Measurements from ENCODE around the gene TCF25.

DNA sequence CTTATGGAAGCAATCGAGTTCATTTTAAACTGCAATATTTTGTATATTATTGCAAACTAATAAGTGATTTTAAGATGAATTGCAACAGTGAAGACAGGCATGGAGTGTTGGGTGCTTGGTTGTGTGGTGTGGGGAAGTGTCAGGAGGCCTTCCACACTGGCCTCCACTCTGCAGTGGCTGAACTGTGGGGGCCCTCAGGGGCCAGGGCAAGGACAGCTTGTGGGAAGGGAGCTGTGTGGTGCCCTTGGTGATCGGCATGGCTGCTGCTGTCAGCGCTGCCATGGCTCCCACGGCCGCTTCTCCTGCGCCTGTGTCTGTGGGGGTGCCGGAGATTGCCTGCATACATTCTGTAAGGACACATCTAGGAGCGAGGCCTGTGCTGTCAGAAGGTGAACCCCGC, 19.2 kb downstream of the TCF25 start:
- TF ChIP-seq CTCF (IDR thresholded peaks at IDR 0.05) (no peak), POLR2A (IDR thresholded peaks at IDR 0.05) (no peak), POLR2AphosphoS5 (IDR thresholded peaks at IDR 0.05) (no peak)
